GM18505 (cell line): ENCODE measurements around the gene TASOR2.

Experiments used
- ATAC-seq: cut with Tn5 transposase; IDR thresholded peaks from one replicate; pipeline ENCODE4 v1.9.1; 2021; ENCODE audit not compliant: unreplicated experiment
- POLR2A ChIP-seq: IDR thresholded peaks from 4 replicates; pipeline ENCODE4 v1.6.1; 2011; ENCODE audit warnings: borderline replicate concordance; ENCODE audit not compliant: insufficient read depth, insufficient read length; ENCODE audit errors: extremely low read depth

TASOR2 gene

GRCh38 chr10:5730766-5731165 is 46.1 kb downstream of the TASOR2 start:
- no peak for ATAC-seq

DNA sequence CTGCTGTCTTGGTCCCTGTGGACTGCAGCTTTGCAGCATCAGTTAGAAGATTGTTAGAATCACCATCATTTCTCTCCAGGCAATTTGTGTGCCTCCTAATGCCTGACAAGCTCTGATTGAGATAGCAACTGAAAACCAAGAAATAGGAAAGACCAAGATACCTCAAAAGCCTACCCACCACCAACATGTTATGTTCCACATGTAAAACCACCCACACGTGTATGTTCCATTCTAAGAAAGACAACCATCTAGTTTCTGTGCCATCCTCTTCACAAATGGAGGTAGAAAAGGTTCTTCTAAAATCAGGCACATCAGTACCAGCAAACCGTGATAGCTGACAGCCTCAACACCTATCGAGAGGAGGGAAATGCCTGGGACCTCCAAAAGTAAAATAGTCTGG is 46.9 kb downstream of the TASOR2 start:
- ATAC-seq, result no peak
- no peak for TF ChIP-seq POLR2A

More at GRCh38 chr10:5730766-5731165, 46.1 kb downstream of the TASOR2 start:
- no peak for TF ChIP-seq POLR2A

- TF ChIP-seq POLR2A, result no peak
- ATAC-seq, result no peak
These were observed 47.5 kb downstream of the TASOR2 start for GRCh38 chr10:5732141-5732540.
